ENCODE results near the gene NDUFV1. TPM values are rescaled to one million over a fixed set of nuclear protein-coding genes. Genes with fewer than 3 reads are reported as not detected.
A peak's percentile ranks its signal among the peaks of the same experiment; 100 is the strongest.

The NDUFV1 gene
- total RNA-seq, 1 donor from 2014 or later = 128 TPM

- no peak overlapping the region for H3K27ac ChIP-seq
- peaks cover 4% of the 10 kb centered on the region for H3K27me3 ChIP-seq
- no peaks in the 10 kb centered on the region for H3K36me3 ChIP-seq
- H3K4me1 ChIP-seq = no peaks in the 10 kb centered on the region
- no peak overlapping the region for H3K4me3 ChIP-seq
- intact Hi-C loops (cut with DNase I) = no loop called here
- no peaks in the 10 kb centered on the region for H3K9me3 ChIP-seq
- no peak for TF ChIP-seq CTCF (IDR thresholded peaks at IDR 0.05)
- DNase-seq (ENCODE audit: low spot score in 2 of 2) = no peak
These were observed 41.5 kb downstream of the NDUFV1 start for GRCh38 chr11:67648140-67648795.

DNA sequence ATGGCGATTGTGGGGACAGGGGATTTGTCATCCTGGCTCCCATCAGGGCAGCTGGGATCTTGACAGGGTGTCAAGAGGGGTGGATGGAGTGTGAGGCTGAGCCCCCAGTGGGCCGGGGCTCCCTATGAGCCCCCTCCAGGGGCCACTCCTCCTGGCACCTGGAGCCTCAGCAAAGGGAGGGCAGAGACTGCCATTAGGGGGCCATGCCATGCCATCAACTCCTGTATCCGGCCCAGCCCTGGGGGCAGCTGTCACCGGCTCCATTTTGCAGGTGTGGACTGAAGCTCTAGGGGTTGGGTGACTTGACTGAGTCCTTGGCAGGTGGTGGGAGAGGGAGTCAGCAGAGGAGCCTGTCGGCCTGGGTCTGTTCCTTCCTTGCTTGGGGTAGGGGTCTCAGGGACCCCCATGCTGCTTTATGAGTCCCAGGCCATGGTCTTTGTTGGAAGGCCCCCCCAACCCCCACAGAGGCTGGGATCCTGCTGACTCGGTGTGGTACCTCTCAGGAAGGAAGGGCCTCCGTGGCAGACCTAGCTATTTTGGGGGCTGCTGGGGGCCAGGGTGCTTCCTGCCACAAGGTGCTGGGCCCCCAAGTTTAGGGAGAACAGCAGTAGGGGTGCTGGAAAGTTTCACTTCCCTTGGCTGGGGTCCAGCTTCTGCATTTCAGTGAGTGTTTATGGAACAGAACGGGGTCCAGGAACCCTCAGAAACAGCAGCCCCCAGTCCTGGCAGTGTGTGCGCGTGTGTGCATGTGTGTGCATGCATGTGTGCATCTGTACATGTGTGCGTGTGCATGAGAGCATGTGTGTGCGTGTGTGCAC is 42.3 kb downstream of the NDUFV1 start:
- H3K4me1 ChIP-seq = no peaks in the 10 kb centered on the region
- H3K27me3 ChIP-seq = peaks cover 4% of the 10 kb centered on the region
- intact Hi-C loops (cut with DNase I) = no loop called here
- H3K9me3 ChIP-seq = no peaks in the 10 kb centered on the region
- no peaks in the 10 kb centered on the region for H3K36me3 ChIP-seq
- no peak overlapping the region for H3K4me3 ChIP-seq
- H3K27ac ChIP-seq = no peak overlapping the region
- no peak for TF ChIP-seq CTCF (IDR thresholded peaks at IDR 0.05)
- DNase-seq (ENCODE audit: low spot score in 2 of 2) = no peak

- no peaks in the 10 kb centered on the region for H3K9me3 ChIP-seq
- DNase-seq (ENCODE audit: low spot score in 2 of 2) = no peak
- H3K4me3 ChIP-seq = peak overlapping the region in 1 of 2 donors; percentile 26
- H3K4me1 ChIP-seq = no peaks in the 10 kb centered on the region
- H3K27ac ChIP-seq = no peak overlapping the region
- peaks cover 4% of the 10 kb centered on the region for H3K27me3 ChIP-seq
- no peak for TF ChIP-seq CTCF (IDR thresholded peaks at IDR 0.05)
- intact Hi-C loops (cut with DNase I) = no loop called here
- H3K36me3 ChIP-seq = no peaks in the 10 kb centered on the region
These were observed 43.1 kb downstream of the NDUFV1 start for GRCh38 chr11:67649634-67650510.

- H3K27me3 ChIP-seq = peaks cover 2% of the 10 kb centered on the region
- no peak overlapping the region for H3K27ac ChIP-seq
- H3K4me1 ChIP-seq = peaks cover 0 to 3% of the 10 kb centered on the region in 2 donors
- intact Hi-C loops (cut with DNase I) = no loop called here
- no peak for TF ChIP-seq CTCF (IDR thresholded peaks at IDR 0.05)
- H3K4me3 ChIP-seq = no peak overlapping the region
- no peaks in the 10 kb centered on the region for H3K9me3 ChIP-seq
- DNase-seq (ENCODE audit: low spot score in 2 of 2) = no peak
- no peaks in the 10 kb centered on the region for H3K36me3 ChIP-seq
These were observed 45.4 kb downstream of the NDUFV1 start for GRCh38 chr11:67651976-67652781.
